SJSA1 (cell line): Measurements from ENCODE around the gene RNASET2. TPM values are rescaled to one million over a fixed set of nuclear protein-coding genes. Genes with fewer than 3 reads are reported as not detected.

Source experiments
- DNase-seq, 2 experiments: peaks; one replicate each; pipeline ENCODE4 v3.0.0-alpha.2; 2015 to 2020; ENCODE audit warnings: low spot score in 2 of 2, low read depth in 1 of 2
- H3K27ac ChIP-seq: fragments of 250-450 bp; sonication (Bioruptor Pico); 2 replicates; pipeline ENCODE4 v1.5.1; 2020; ENCODE audit warnings: mild to moderate bottlenecking, moderate library complexity
- H3K27me3 ChIP-seq: fragments of 250-450 bp; sonication (Bioruptor Pico); replicated peaks from 2 replicates; pipeline ENCODE4 v1.5.1; 2020; ENCODE audit warnings: mild to moderate bottlenecking, moderate library complexity
- H3K36me3 ChIP-seq: fragments of 250-450 bp; sonication (Bioruptor Pico); 2 replicates; pipeline ENCODE4 v1.5.1; 2020; ENCODE audit warnings: mild to moderate bottlenecking
- H3K4me1 ChIP-seq: fragments of 250-450 bp; sonication (Bioruptor Pico); replicated peaks from 2 replicates; pipeline ENCODE4 v1.6.1; 2021; ENCODE audit warnings: mild to moderate bottlenecking
- H3K4me3 ChIP-seq: fragments of 250-450 bp; sonication (Bioruptor Pico); 2 replicates; pipeline ENCODE4 v1.5.1; 2020; ENCODE audit warnings: mild to moderate bottlenecking
- H3K9me3 ChIP-seq: fragments of 250-450 bp; sonication (Bioruptor Pico); replicated peaks from 2 replicates; pipeline ENCODE4 v1.5.1; 2020; ENCODE audit warnings: mild to moderate bottlenecking
- total RNA-seq: library from RNA; depleted of rRNA; stranded (reverse); fragments of >200 nt; shearing (Covaris generic); gene quantifications from 2 replicates; pipeline ENCODE4 v1.2.3, GENCODE V29; 2014

The RNASET2 gene
- total RNA-seq, 1 experiment from 2014 or later, result 19.6 TPM

GRCh38 chr6:166932616-166933015 lies 23.7 kb downstream of the RNASET2 start:
- no peaks in the 10 kb centered on the region for H3K36me3 ChIP-seq

DNA sequence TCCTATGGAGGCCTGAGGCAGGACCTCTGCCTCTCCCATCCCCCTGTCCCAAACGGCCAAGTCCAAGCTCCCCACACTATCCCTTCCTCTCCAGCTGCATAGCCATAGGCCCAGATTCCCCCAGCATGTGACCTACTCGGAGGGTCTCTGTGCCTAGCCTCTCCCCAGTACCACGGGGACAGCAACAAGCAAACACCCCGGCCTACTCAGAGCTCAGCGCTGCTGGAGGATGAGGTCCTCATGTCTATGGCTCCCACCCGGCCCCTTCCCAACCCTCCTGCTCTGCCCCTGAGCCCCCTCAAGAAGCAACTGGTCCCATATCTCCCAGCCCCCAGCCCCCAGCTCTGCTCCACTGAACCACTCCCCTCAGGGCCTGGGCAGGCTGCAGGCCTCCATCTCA lies 24.2 kb downstream of the RNASET2 start:
- H3K4me3 ChIP-seq, result no peak overlapping the region
- no peaks in the 10 kb centered on the region for H3K27me3 ChIP-seq
- H3K27ac ChIP-seq, result no peak overlapping the region
- DNase-seq, result no peak
- H3K36me3 ChIP-seq, result no peaks in the 10 kb centered on the region
- no peaks in the 10 kb centered on the region for H3K4me1 ChIP-seq
- no peaks in the 10 kb centered on the region for H3K9me3 ChIP-seq

More at GRCh38 chr6:166932616-166933015, 23.7 kb downstream of the RNASET2 start:
- Histone ChIP-seq H3K4me3 (no peak overlapping the region), H3K9me3 (no peaks in the 10 kb centered on the region), H3K4me1 (no peaks in the 10 kb centered on the region), H3K27me3 (no peaks in the 10 kb centered on the region), H3K27ac (no peak overlapping the region)
- DNase-seq, result no peak

DNA sequence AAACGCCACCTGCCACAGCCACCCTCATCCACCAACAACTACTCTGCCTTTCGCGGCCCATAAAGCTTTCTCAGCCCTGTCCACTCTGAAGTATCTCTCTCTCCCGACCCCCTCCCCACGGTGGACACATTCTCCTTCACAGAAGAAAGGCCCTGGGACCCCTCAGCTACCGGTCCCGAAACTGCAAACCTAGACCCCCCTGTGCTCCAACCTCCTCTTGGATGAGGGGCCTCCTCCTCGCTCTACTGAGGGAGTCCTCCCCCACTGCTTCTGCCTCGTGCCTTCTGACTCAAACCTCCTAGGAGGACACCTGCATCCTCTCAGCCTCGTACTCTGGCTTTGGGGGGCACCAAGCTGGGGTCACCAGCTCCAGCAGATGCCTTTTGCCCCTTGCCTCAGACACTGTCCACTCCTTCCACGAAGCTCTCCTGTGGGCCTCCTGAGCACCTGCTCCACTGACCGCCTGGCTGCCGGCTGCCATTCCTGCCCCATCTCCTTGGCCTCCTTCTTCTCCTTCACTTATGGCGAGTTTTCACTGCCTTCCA lies 24.9 kb downstream of the RNASET2 start:
- H3K4me3 ChIP-seq, result no peak overlapping the region

DNA sequence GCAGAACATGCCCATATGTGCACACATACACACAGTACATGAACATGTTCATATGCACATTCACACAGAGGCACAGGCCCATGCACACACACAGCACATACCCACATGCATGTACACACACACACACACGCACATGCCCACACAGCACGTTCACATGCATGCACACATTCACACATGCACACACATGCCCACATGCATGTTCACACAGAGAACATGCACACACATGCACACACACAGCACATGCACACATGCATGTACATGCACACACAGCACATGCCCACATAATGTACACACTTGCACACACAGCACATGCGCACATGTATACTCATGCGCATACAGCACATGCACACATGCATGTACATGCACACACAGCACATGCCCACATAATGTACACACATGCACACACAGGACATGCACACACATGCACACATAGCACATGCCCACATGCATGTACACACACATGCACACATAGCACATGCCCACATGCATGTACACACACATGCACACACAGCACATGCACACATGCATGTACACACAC lies 25.9 kb downstream of the RNASET2 start:
- no peaks in the 10 kb centered on the region for H3K9me3 ChIP-seq
- H3K27ac ChIP-seq, result no peak overlapping the region
- no peaks in the 10 kb centered on the region for H3K4me1 ChIP-seq
- DNase-seq, result no peak
- no peaks in the 10 kb centered on the region for H3K27me3 ChIP-seq
- no peaks in the 10 kb centered on the region for H3K36me3 ChIP-seq
- H3K4me3 ChIP-seq, result no peak overlapping the region

More for the DNA sequence above, 24.9 kb downstream of the RNASET2 start:
- Histone ChIP-seq H3K36me3 (no peaks in the 10 kb centered on the region), H3K27me3 (no peaks in the 10 kb centered on the region), H3K9me3 (no peaks in the 10 kb centered on the region), H3K27ac (no peak overlapping the region), H3K4me1 (no peaks in the 10 kb centered on the region)
- DNase-seq, result no peak

DNA sequence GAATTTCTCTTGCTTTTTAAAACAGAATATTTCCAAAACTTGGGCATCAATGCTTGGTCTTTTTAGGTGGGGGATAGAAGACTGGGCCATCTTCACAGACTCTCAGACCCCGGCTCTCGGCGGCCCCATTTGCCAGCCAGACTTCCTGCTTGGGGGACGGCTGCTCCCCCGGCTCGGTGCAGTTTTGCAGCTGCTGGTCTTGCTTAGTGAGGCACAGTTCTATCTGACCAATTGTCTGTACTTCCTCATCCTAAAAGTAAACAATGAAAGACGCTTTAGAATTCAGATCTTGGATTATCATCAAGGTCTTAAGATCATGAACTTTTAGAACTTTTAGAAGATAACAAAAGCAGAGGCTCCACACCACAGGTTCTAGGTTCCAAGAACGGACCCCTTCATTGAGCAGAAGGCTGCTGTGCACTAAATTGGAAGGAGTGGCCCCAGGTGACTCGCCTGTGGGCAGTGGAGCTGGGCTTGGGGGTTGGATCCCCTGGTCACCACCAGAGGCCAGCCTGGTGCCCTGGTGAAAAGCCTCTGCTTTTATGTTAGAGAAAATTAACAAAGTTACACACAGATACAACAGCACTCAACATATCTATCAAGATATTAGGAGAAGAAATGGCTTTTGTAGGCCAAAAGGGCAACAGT lies 26.7 kb downstream of the RNASET2 start:
- H3K9me3 ChIP-seq, result no peaks in the 10 kb centered on the region
- no peak overlapping the region for H3K4me3 ChIP-seq
- H3K27me3 ChIP-seq, result no peaks in the 10 kb centered on the region
- H3K27ac ChIP-seq, result no peak overlapping the region
- no peaks in the 10 kb centered on the region for H3K36me3 ChIP-seq
- no peaks in the 10 kb centered on the region for H3K4me1 ChIP-seq
- DNase-seq, result no peak

DNA sequence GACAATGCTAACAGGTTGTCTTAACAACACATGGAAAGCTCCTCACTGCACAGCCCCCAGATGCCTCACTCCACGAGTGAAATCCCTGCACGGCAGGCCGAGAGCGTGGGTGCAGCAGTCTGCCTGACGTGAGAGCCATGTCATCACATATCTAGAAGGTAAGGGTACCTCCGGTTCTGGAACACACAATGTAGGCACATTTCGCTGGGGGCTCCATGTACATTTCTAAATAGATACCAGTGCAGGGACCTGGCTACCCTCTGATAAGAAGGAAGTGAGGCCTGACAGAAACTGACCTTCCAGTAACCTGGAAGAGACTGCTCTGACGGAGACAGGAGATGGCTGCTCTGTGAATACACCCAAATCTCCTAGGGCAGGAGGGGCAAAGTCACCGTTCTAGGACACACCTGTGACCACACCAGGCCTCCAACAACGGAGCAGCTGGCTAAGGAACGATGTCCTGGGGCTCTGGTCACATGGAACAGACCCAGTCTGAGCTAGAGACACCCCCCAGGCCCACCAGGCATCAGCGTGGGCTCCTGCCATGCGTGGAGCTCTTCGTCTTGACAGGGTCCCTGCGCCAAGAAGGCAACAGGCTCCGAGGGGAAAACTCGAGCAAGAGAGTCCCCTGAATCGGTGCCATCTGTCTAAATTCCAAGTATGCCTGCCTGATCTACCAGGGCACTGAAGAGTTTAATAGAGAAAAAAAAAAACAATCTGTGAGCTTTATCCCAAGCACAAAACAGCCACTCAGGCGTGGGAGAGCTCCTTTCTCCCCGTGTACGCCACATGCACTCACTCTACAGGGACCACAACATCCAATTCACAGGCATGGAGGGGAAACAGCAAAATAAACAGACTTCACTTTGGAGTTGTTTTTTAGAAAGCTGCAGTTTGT lies 27.5 kb downstream of the RNASET2 start:
- Histone ChIP-seq H3K36me3 (no peaks in the 10 kb centered on the region), H3K4me3 (no peak overlapping the region), H3K9me3 (no peaks in the 10 kb centered on the region), H3K27me3 (no peaks in the 10 kb centered on the region), H3K4me1 (no peaks in the 10 kb centered on the region), H3K27ac (no peak overlapping the region)
- no peak for DNase-seq

GRCh38 chr6:166927935-166928643 lies 28.3 kb downstream of the RNASET2 start:
- Histone ChIP-seq H3K9me3 (no peaks in the 10 kb centered on the region), H3K4me3 (no peak overlapping the region), H3K27me3 (no peaks in the 10 kb centered on the region), H3K27ac (no peak overlapping the region), H3K36me3 (no peaks in the 10 kb centered on the region), H3K4me1 (no peaks in the 10 kb centered on the region)
- DNase-seq, result no peak

GRCh38 chr6:166927240-166927934 lies 29.0 kb downstream of the RNASET2 start:
- DNase-seq, result no peak
- Histone ChIP-seq H3K27me3 (no peaks in the 10 kb centered on the region), H3K9me3 (no peaks in the 10 kb centered on the region), H3K36me3 (no peaks in the 10 kb centered on the region), H3K4me3 (no peak overlapping the region), H3K27ac (no peak overlapping the region), H3K4me1 (no peaks in the 10 kb centered on the region)

DNA sequence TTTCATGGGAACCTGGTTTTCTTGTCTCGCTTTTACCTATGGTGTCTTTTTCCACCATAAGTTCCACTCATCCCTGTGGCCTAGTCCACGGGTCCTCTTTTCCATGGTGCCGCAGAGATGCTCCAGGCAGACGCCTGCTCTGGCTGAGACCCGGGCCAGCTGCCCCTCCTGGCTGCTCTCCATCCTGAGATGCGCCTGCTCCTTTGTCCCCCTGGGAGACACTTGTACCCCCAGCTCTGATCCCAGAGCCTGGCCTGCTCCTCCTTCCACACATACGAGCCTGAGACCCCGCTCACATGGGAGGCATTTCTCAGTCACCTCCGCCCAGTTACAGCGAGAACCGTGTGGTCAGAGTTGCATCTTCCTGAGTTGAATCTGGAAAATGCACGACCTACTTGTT lies 29.6 kb downstream of the RNASET2 start:
- DNase-seq, result no peak
- Histone ChIP-seq H3K9me3 (no peaks in the 10 kb centered on the region), H3K27ac (no peak overlapping the region), H3K27me3 (no peaks in the 10 kb centered on the region), H3K4me1 (no peaks in the 10 kb centered on the region), H3K36me3 (no peaks in the 10 kb centered on the region), H3K4me3 (no peak overlapping the region)

GRCh38 chr6:166925141-166925996 lies 31.0 kb downstream of the RNASET2 start:
- no peaks in the 10 kb centered on the region for H3K9me3 ChIP-seq
- no peaks in the 10 kb centered on the region for H3K36me3 ChIP-seq
- 0 out of 2 replicates have a peak, but pooled peaks cover 3% of the 10 kb centered on the region for H3K27me3 ChIP-seq
- H3K4me1 ChIP-seq, result no peaks in the 10 kb centered on the region
- DNase-seq, result no peak
- H3K4me3 ChIP-seq, result no peak overlapping the region
- no peak overlapping the region for H3K27ac ChIP-seq

- H3K4me1 ChIP-seq, result no peaks in the 10 kb centered on the region
- no peaks in the 10 kb centered on the region for H3K9me3 ChIP-seq
- no peaks in the 10 kb centered on the region for H3K36me3 ChIP-seq
- no peak overlapping the region for H3K27ac ChIP-seq
- H3K4me3 ChIP-seq, result no peak overlapping the region
- DNase-seq, result no peak
- peaks cover 3% of the 10 kb centered on the region; the same call in 1 of the 2 replicates for H3K27me3 ChIP-seq
These were observed 31.8 kb downstream of the RNASET2 start for GRCh38 chr6:166924531-166924930.

GRCh38 chr6:166922937-166923336 lies 33.4 kb downstream of the RNASET2 start:
- Histone ChIP-seq H3K27me3 (peaks cover 6% of the 10 kb centered on the region; the same call in 1 of the 2 replicates), H3K4me1 (no peaks in the 10 kb centered on the region), H3K27ac (no peak overlapping the region), H3K9me3 (no peaks in the 10 kb centered on the region), H3K36me3 (no peaks in the 10 kb centered on the region), H3K4me3 (no peak overlapping the region)
- DNase-seq, result no peak
